ENCODE measurements around the gene ICA1.
"Not testable (repeated sequence)": the region's sequence is repeated elsewhere in the genome, so short reads cannot be mapped to it uniquely, and the experiment has no call there.

The ICA1 gene

DNA sequence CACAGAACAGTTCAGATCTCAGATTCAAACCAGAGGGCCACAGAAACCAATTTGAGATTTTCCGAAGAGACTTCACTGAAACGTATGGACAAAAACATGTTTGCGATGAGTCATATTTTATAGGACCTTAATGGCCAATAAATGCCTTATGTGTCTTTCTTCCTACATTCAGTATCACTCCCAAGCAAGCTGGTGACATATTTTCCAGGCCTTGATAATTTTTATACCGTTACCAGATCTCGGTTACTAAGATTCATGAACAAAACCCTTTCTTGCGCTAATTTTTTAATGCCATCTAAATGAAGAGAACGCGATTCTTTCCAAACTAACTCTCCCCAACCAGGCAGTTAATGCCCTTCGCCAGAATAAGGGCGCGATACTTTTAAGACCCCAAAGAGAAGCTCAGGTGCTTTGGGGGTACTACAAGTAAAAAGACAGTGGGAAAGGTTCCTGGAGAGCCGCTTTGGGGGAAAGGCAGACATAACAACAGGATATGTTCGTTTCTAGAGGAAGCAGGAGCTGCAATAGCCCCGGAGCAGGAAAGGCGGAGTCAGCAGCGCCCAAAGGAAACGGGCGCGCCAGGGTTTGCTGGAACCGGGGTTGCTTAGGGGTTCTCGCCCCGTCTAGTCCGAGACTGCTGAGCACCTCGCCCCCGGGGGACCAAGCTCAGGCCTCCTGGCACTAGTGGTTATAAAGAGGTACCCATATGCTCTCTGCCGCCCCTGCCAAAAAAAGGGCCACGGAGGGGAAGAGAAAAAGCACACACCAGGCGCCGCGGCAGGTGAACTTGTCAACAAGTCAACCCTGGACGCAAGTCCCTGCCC is 884 bp downstream of the ICA1 start:
- DNase-seq = no peak

- DNase-seq = no peak
These were observed 2.3 kb downstream of the ICA1 start for GRCh38 chr7:8259586-8260222.

GRCh38 chr7:8258734-8259133 is 3.2 kb downstream of the ICA1 start:
- no peak for DNase-seq

DNA sequence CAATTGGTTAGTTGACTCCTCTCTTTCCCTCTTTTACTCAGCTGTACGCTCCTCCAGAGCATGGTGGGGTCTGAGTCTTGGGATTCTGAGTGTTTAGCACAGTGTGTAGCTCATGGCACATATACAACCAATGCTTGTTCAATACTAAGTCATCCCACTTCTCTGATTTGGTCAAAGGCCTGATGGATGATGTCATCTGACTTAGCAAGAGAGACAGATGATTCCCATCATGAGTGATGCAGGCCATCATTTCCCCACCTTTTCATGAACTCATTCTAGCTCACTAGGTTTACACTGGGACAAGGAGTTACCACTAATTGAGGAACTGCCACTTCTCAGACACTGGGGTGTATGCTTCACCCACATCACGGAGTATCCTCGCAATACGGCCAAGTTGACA is 3.8 kb downstream of the ICA1 start:
- no peak for DNase-seq

GRCh38 chr7:8255680-8256655 is 6.0 kb downstream of the ICA1 start:
- no peak for DNase-seq

- no peak for DNase-seq
These were observed 7.3 kb downstream of the ICA1 start for GRCh38 chr7:8254667-8255066.

- no peak for DNase-seq
These were observed 7.8 kb downstream of the ICA1 start for GRCh38 chr7:8254215-8254614.

DNA sequence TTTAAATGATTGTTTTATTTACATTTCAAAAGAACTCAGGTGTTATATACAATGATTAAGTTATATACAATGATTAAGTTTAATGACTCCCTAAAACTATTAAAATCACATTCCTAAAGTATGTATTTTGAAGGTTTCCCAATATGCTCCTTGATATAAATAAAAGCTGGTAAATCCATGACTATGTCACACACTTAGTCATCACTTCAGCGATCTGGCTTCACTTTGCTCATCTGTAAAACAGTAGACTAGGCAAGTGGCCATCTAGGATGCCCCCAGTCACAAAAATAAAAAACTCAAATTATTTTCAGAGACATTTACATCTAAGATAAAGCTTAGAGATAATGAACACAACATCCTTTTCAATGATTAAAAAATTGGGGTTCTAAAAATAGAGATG is 10.8 kb downstream of the ICA1 start:
- no peak for DNase-seq

GRCh38 chr7:8250547-8250946 is 11.4 kb downstream of the ICA1 start:
- no peak for DNase-seq

DNA sequence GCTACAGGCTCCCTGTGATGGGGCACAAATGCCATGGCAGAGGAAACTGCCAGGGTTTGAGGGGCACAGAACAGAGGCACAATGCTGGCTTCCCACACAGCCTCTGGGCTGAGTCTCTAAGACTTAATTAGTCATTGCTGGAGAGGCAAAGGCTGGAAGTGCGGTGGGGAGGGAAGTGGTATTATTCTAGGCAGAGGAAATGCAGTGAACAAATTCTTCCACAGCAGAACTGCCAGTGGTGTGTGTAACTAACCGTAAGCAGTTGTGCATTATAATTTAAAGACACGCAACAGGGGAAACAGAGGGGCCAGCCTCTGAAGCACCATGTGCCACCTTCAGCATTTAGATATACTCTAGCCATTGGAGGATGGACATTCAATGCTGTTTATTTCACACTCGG is 12.8 kb downstream of the ICA1 start:
- DNase-seq = no peak

DNA sequence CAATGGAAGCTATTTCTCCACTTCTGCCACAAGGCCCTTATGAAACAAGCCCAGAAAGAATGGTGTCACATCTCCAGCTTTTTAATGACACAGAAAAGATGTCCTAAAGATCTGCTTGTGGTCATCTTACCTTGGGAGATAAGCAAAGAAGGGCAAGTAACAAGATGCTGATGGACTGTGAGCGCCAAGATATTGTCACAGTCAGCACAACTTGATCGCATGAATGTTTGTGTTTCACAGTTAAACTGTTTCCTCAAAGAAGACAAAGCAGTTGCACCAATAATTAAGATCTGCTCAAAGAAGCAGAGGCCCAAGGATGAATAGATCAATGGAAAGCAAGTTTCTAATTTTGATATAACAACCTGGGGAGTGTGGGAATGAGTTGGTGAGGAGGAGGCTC is 15.9 kb downstream of the ICA1 start:
- no peak for DNase-seq

GRCh38 chr7:8245032-8245431 is 16.9 kb downstream of the ICA1 start:
- DNase-seq = not testable (repeated sequence)

DNA sequence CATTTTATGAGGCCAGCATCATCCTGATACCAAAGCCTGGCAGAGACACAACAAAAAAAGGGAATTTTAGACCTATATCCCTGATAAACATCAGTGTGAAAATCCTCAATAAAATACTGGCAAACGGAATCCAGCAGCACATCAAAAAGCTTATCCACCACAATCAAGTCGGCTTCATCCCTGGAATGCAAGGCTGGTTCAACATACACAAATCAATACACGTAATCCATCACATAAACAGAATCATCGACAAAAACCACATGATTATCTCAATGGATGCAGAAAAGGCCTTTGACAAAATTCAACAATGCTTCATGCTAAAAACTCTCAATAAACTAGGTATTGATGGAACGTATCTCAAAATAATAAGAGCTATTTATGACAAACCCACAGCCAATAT is 18.9 kb downstream of the ICA1 start:
- DNase-seq = not testable (repeated sequence)

DNA sequence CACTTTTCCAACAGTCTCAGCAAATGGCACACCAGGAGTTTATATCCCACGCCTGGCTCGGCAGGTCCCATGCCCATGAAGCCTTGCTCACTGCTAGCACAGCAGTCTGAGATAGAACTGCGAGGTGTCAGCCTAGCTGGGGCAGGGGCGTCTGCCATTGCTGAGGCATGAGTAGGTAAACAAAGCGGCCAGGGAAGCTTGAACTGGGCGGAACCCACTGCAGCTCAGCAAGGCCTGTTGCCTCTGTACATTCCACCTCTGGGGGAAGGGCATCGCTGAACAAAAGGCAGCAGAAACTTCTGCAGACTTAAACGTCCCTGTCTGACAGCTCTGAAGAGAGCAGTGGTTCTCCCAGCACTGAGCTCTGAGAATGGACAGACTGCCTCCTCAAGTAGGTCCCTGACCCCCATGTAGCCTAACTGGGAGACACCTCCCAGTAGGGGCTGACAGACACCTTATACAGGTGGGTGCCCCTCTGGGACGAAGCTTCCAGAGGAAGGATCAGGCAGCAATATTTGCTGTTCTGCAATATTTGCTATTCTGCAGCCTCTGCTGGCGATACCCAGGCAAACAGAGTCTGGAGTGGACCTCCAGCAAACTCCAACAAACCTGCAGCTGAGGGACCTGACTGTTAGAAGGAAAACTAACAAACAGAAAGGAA is 22.1 kb downstream of the ICA1 start:
- DNase-seq = not testable (repeated sequence)

- DNase-seq = no peak
These were observed 25.1 kb downstream of the ICA1 start for GRCh38 chr7:8236780-8237407.

DNA sequence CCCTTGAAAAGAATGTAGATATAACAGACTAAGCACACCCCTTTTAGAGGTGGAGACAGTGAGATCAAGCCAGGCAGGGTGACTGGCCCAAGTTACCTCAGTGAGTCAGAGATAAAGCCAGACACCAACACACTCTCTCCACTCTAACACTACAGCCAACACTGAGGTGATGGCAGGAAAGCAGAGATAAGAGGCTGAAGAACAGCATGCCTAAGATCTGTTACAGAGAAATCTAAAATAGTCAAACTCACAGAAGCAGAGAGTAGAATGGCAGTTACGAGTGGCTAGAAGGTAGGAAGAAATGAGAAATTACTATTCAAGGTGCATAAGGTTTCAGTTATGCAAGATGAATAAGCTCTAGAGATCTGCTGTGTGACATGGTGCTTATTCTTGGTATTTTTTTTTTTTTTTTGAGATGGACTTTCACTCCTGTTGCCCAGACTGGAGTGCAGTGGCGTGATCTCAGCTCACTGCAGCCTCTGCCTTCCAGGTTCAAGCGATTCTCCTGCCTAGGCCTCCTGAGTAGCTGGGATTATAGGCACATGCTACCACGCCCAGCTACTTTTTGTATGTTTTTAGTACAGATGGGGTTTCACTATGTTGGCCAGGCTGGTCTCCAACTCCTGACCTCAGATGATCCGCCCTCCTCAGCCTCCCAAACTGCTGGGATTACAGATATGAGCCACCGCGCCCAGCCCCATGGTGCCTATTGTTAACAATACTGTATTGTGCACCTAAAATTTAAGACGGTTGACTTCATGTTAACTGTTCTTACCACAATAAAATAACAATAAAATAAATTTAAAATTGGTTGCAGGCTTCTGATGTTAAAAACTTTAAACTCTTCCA is 28.7 kb downstream of the ICA1 start:
- no peak for DNase-seq

DNA sequence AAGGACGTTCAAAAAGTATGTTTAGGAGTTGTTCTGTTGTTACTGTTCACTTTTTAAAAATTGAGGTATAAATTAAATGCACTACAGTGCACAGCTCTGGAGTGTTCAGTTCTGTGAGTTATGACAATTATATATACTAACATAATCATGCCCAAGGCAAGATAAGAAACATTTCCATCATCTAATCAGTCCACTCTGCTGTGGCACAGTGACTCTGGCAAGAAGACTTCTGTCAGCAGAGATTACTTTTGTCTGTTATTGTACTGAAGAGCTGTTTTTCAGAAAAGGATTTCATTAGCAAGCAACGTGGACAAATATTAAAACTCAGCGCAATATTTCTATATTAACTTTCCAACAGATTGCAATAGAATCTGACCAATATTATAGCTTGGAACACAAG is 32.0 kb downstream of the ICA1 start:
- DNase-seq = no peak

DNA sequence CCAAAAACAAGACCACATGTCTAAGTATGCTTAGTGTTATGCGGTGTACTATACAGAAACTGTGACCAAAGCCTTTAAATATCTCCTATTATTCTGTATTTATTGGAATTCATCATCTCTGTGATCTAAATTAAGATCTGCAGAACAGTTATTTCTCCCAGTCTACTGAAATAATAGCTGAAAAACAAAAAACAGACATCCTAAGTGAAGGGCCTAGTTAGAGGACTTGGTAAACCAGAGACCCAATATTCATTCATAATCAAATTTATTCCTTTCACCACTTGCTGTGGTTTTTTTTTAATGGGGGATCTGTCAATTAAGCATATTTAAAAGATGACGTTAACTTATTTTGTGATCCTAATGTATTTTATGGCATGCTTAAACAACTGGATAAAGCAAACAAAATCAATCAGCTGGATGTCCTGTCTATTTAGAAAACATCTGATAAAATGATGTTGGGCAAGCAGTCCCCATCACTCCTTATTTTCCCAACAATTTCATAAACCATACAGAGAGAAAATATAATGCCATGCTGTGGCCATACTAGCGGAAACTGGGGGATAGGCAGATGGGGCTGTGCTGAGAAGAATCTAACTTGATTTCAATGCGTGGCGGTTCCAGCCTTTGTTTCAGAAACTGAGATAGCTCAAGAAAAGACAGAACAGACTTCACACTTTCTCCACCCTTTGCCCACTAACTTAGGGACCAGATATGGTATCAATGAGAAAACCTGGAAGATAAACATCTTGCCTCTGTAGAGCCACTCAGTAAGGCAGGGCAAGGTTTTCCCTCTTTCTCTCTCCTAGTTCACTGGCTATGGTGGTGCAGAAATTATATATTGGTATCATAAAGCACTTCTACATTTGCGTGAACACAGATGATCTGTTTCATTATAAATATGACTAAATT is 32.9 kb downstream of the ICA1 start:
- no peak for DNase-seq

DNA sequence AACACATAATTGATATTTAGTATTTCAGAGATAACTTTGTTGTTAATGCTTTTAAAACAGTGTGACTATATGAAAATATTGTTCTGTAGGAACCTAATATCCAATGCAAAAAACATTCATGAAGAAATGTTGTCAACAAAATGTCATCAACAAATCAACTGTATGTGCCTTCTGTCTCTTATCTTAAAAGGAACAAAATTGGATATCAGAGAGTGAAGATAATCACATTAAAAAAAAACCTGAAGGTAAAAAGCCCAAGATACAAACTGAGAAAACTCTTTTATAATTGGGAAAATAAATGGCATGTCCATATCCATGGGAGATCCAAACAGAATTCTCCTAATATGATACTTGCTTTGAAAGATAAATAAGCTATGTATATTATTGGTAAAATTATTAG is 33.9 kb downstream of the ICA1 start:
- no peak for DNase-seq

GRCh38 chr7:8227261-8227660 is 34.7 kb downstream of the ICA1 start:
- DNase-seq = no peak

Measured in activated CD4-positive, CD25-positive, alpha-beta regulatory T cell treated with anti-CD3 and anti-CD28 coated beads, Interleukin-2, amount 50 U/mL, for 72 hours (primary cell).